ENCODE results near the gene STIP1. TPM values are rescaled to one million over a fixed set of nuclear protein-coding genes. Genes with fewer than 3 reads are reported as not detected.
A peak's percentile ranks its signal among the peaks of the same experiment; 100 is the strongest.
"Not testable (repeated sequence)": the region's sequence is repeated elsewhere in the genome, so short reads cannot be mapped to it uniquely, and the experiment has no call there.

Gene STIP1
- polyA plus RNA-seq, 1 experiment, result 139 TPM

GRCh38 chr11:64244107-64244506 is 58.1 kb downstream of the STIP1 start:
- Histone ChIP-seq H3K4me3 (ENCODE audit: low read depth, low read length) (no peak overlapping the region), H3K36me3 (ENCODE audit: control insufficient read depth, insufficient read depth, low read length) (peaks cover 11% of the 10 kb centered on the region), H3K27me3 (ENCODE audit: control insufficient read depth, insufficient read depth, low read length) (no peaks in the 10 kb centered on the region)
- no peak for DNase-seq (ENCODE audit: low read depth)
- CTCF ChIA-PET, result interaction anchor here (1.0 to 2.0 kb wide), 5 partner anchors 11 to 111 kb away, joined by 3 to 10 read pairs (median 5); no protein-coding TSS in a partner anchor
- TF ChIP-seq CTCF (IDR thresholded peaks at IDR 0.05; ENCODE audit: insufficient read depth, low read depth, low read length), result no peak
- POLR2A ChIA-PET, result interaction anchor here (1.1 kb wide), 1 partner anchor 59 kb away, joined by 3 read pairs; the partner anchor contains the start of gene STIP1

GRCh38 chr11:64244966-64245365 is 59.0 kb downstream of the STIP1 start:
- ChIA-PET POLR2A (interaction anchor here (0.7 kb wide), 1 partner anchor 60 kb away, joined by 3 read pairs; no protein-coding TSS in a partner anchor), CTCF (interaction anchor here (1.0 to 8.2 kb wide), 6 partner anchors 24 to 110 kb away, joined by 5 to 92 read pairs (median 6); partner anchors contain the start of genes CATSPERZ, ESRRA and FERMT3)
- Histone ChIP-seq H3K36me3 (ENCODE audit: control insufficient read depth, insufficient read depth, low read length) (peaks cover 11% of the 10 kb centered on the region), H3K27me3 (ENCODE audit: control insufficient read depth, insufficient read depth, low read length) (no peaks in the 10 kb centered on the region), H3K4me3 (ENCODE audit: low read depth, low read length) (peak overlapping the region; percentile 94)
- no peak for DNase-seq (ENCODE audit: low read depth)
- no peak for TF ChIP-seq CTCF (IDR thresholded peaks at IDR 0.05; ENCODE audit: insufficient read depth, low read depth, low read length)

GRCh38 chr11:64245401-64245796 is 59.4 kb downstream of the STIP1 start:
- POLR2A ChIA-PET, result interaction anchor here (0.7 kb wide), 1 partner anchor 60 kb away, joined by 3 read pairs; no protein-coding TSS in a partner anchor
- TF ChIP-seq CTCF (IDR thresholded peaks at IDR 0.05; ENCODE audit: insufficient read depth, low read depth, low read length), result no peak
- H3K27me3 ChIP-seq (ENCODE audit: control insufficient read depth, insufficient read depth, low read length), result no peaks in the 10 kb centered on the region
- H3K4me3 ChIP-seq (ENCODE audit: low read depth, low read length), result peak overlapping the region; percentile 94
- no peak for DNase-seq (ENCODE audit: low read depth)
- peaks cover 11% of the 10 kb centered on the region for H3K36me3 ChIP-seq (ENCODE audit: control insufficient read depth, insufficient read depth, low read length)
- CTCF ChIA-PET, result interaction anchor here (1.0 to 8.2 kb wide), 7 partner anchors 24 to 110 kb away, joined by 4 to 92 read pairs (median 6); partner anchors contain the start of genes CATSPERZ, ESRRA and FERMT3

GRCh38 chr11:64245797-64246620 is 60.0 kb downstream of the STIP1 start:
- no peaks in the 10 kb centered on the region for H3K27me3 ChIP-seq (ENCODE audit: control insufficient read depth, insufficient read depth, low read length)
- POLR2A ChIA-PET, result interaction anchor here (0.6 to 0.7 kb wide), 2 partner anchors 61 to 1406 kb away, joined by 3 to 5 read pairs; no protein-coding TSS in a partner anchor
- TF ChIP-seq CTCF (IDR thresholded peaks at IDR 0.05; ENCODE audit: insufficient read depth, low read depth, low read length), result no peak

GRCh38 chr11:64246621-64246870 is 60.6 kb downstream of the STIP1 start:
- POLR2A ChIA-PET, result interaction anchor here (0.6 kb wide), 1 partner anchor 1407 kb away, joined by 5 read pairs; no protein-coding TSS in a partner anchor
- peaks cover 11% of the 10 kb centered on the region for H3K36me3 ChIP-seq (ENCODE audit: control insufficient read depth, insufficient read depth, low read length)
- H3K4me3 ChIP-seq (ENCODE audit: low read depth, low read length), result peak overlapping the region; percentile 94
- not testable (repeated sequence) for H3K27me3 ChIP-seq (ENCODE audit: control insufficient read depth, insufficient read depth, low read length); DNase-seq (ENCODE audit: low read depth)
- CTCF ChIA-PET, result interaction anchor here (0.7 to 8.2 kb wide), 8 partner anchors 11 to 598 kb away, joined by 3 to 92 read pairs (median 4); partner anchors contain the start of genes CATSPERZ, CDC42BPG, ESRRA and FERMT3

More at GRCh38 chr11:64245797-64246620, 60.0 kb downstream of the STIP1 start:
- no peak for DNase-seq (ENCODE audit: low read depth)
- CTCF ChIA-PET, result interaction anchor here (0.7 to 8.2 kb wide), 12 partner anchors 12 to 598 kb away, joined by 3 to 92 read pairs (median 4); partner anchors contain the start of genes CATSPERZ, CDC42BPG, ESRRA and FERMT3
- peaks cover 11% of the 10 kb centered on the region for H3K36me3 ChIP-seq (ENCODE audit: control insufficient read depth, insufficient read depth, low read length)
- H3K4me3 ChIP-seq (ENCODE audit: low read depth, low read length), result peak overlapping the region; percentile 94
